Caco-2 (cell line): ENCODE data around the gene PRKCQ. TPM values are rescaled to one million over a fixed set of nuclear protein-coding genes. Genes with fewer than 3 reads are reported as not detected.
A peak's percentile ranks its signal among the peaks of the same experiment; 100 is the strongest.

Experiments
- BruUV-seq: library from RNA; stranded (reverse); fragments of 400-500 nt; replicated peaks from 2 replicates; lab custom pipeline; 2021; lab: Mats Ljungman, UMichigan
- CTCF ChIA-PET: fragments of 300-600 bp; sonication (Branson Sonifier 250); formaldehyde crosslinking; loops from one replicate; lab custom pipeline; 2022; ENCODE audit warnings: antibody characterized with exemption; lab: Charles Lee
- POLR2A ChIA-PET: fragments of 300-600 bp; sonication (Branson Sonifier 250); formaldehyde crosslinking; loops from one replicate; lab custom pipeline; 2022; ENCODE audit warnings: antibody characterized with exemption; lab: Charles Lee
- DNase-seq, 2 experiments: peaks; one replicate each; pipeline versions ENCODE4 v3.0.0 to v3.0.0-alpha.2; 2020 to 2022
- H3K27me3 ChIP-seq: replicated peaks from 2 replicates; pipeline ENCODE4 v1.6.0; 2011; ENCODE audit warnings: low read length; ENCODE audit not compliant: control insufficient read depth, insufficient read depth
- H3K36me3 ChIP-seq: 2 replicates; pipeline ENCODE4 v1.5.1; 2011; ENCODE audit warnings: low read length; ENCODE audit not compliant: control insufficient read depth, insufficient read depth
- H3K4me1 ChIP-seq: fragments of 250-450 bp; sonication (Bioruptor Pico); 2 replicates; pipeline ENCODE4 v1.5.1; 2020; ENCODE audit warnings: mild to moderate bottlenecking
- H3K4me3 ChIP-seq: 2 replicates; pipeline ENCODE4 v1.5.1; 2011; ENCODE audit warnings: low read depth, mild to moderate bottlenecking, control low read depth, low read length
- H3K9me3 ChIP-seq: fragments of 250-450 bp; sonication (Bioruptor Pico); 2 replicates; pipeline ENCODE4 v1.5.1; 2020; ENCODE audit warnings: mild to moderate bottlenecking, moderate library complexity
- H3K27ac Mint-ChIP-seq: one replicate; pipeline ENCODE4 v1.8.0; 2022; ENCODE audit warnings: mixed read lengths; ENCODE audit not compliant: unreplicated experiment
- H3K27me3 Mint-ChIP-seq: one replicate; pipeline ENCODE4 v1.8.0; 2022; ENCODE audit warnings: mixed read lengths; ENCODE audit not compliant: insufficient read depth, unreplicated experiment
- H3K36me3 Mint-ChIP-seq: one replicate; pipeline ENCODE4 v1.8.0; 2022; ENCODE audit warnings: mild to moderate bottlenecking, mixed read lengths; ENCODE audit not compliant: insufficient read depth, unreplicated experiment
- H3K4me1 Mint-ChIP-seq: one replicate; pipeline ENCODE4 v1.8.0; 2022; ENCODE audit warnings: low read depth, mixed read lengths; ENCODE audit not compliant: unreplicated experiment
- H3K4me3 Mint-ChIP-seq: one replicate; pipeline ENCODE4 v1.8.0; 2022; ENCODE audit warnings: mild to moderate bottlenecking, moderate library complexity, mixed read lengths; ENCODE audit not compliant: unreplicated experiment
- H3K9me3 Mint-ChIP-seq: one replicate; pipeline ENCODE4 v1.8.0; 2022; ENCODE audit warnings: mixed read lengths; ENCODE audit not compliant: unreplicated experiment
- CTCF ChIP-seq, 2 experiments: fragments of 200-600 bp in 1 of 2; IDR thresholded peaks; 1 replicate in 1 of 2; 2 replicates in 1 of 2; pipeline versions ENCODE4 v1.5.1 to v1.8.0; 2011 to 2022; ENCODE audit warnings: antibody characterized with exemption in 1 of 2, control low read depth in 1 of 2, inconsistent platforms in 1 of 2, low read depth in 1 of 2, low read length in 1 of 2, mild to moderate bottlenecking in 1 of 2, moderate library complexity in 1 of 2; ENCODE audit not compliant: insufficient read depth in 1 of 2, severe bottlenecking in 1 of 2, unreplicated experiment in 1 of 2
- intact Hi-C: fragments of 100-400 bp; cut with micrococcal nuclease; formaldehyde crosslinking; loops from one replicate; pipeline ENCODE4 v1.10.0; 2022; ENCODE audit not compliant: unreplicated experiment
- total RNA-seq: library from RNA; stranded (reverse); gene quantifications from 2 replicates; pipeline ENCODE4 v1.2.3, GENCODE V29; 2022

PRKCQ gene
- total RNA-seq, 1 experiment from 2014 or later = 2.4 TPM

GRCh38 chr10:6404127-6405072, 175.7 kb downstream of the PRKCQ start:
- 0 out of 2 replicates have a peak, but pooled peaks cover 4% of the 10 kb centered on the region for H3K4me1 ChIP-seq
- H3K27me3 ChIP-seq = 0 out of 2 replicates have a peak, but pooled peaks cover 1% of the 10 kb centered on the region
- no peaks in the 10 kb centered on the region for H3K9me3 ChIP-seq
- no peaks in the 10 kb centered on the region for H3K9me3 Mint-ChIP-seq
- CTCF ChIA-PET = interaction anchor here (2.4 kb wide), 1 partner anchor 203 kb away, joined by 51 read pairs; the partner anchor contains the start of gene PFKFB3
- POLR2A ChIA-PET = no interaction called here
- no peak overlapping the region for H3K4me3 ChIP-seq
- H3K4me1 Mint-ChIP-seq = peaks cover 9% of the 10 kb centered on the region
- H3K36me3 Mint-ChIP-seq = peaks cover 4% of the 10 kb centered on the region
- no peak for TF ChIP-seq CTCF (IDR thresholded peaks at IDR 0.05; ENCODE audit: insufficient read depth in 1 of 2, low read depth in 1 of 2, low read length in 1 of 2, severe bottlenecking in 1 of 2, unreplicated experiment in 1 of 2)
- intact Hi-C loops = loop anchor here (5.0 kb wide), 1 partner anchor 457 kb away; no protein-coding TSS in a partner anchor
- H3K27ac Mint-ChIP-seq = no peak overlapping the region
- H3K36me3 ChIP-seq = no peaks in the 10 kb centered on the region
- H3K27me3 Mint-ChIP-seq = peaks cover 24% of the 10 kb centered on the region
- H3K4me3 Mint-ChIP-seq = no peak overlapping the region
- no TSS peak for BruUV-seq
- no peak for DNase-seq

GRCh38 chr10:6402960-6403359, 177.1 kb downstream of the PRKCQ start:
- no peak overlapping the region for H3K4me3 Mint-ChIP-seq
- ChIA-PET POLR2A (no interaction called here), CTCF (interaction anchor here (0.5 to 5.9 kb wide), 3 partner anchors 198 to 393 kb away, joined by 3 to 327 read pairs (median 17); partner anchors contain the start of gene PFKFB3)
- no peak overlapping the region for H3K27ac Mint-ChIP-seq
- 0 out of 2 replicates have a peak, but pooled peaks cover 4% of the 10 kb centered on the region for H3K4me1 ChIP-seq
- H3K4me3 ChIP-seq = no peak overlapping the region
- H3K9me3 ChIP-seq = no peaks in the 10 kb centered on the region
- H3K27me3 ChIP-seq = 0 out of 2 replicates have a peak, but pooled peaks cover 1% of the 10 kb centered on the region
- BruUV-seq = no TSS peak
- intact Hi-C loops = loop anchor here (5.0 kb wide), 1 partner anchor 456 kb away; no protein-coding TSS in a partner anchor
- H3K4me1 Mint-ChIP-seq = peaks cover 9% of the 10 kb centered on the region
- no peak for TF ChIP-seq CTCF (IDR thresholded peaks at IDR 0.05; ENCODE audit: insufficient read depth in 1 of 2, low read depth in 1 of 2, low read length in 1 of 2, severe bottlenecking in 1 of 2, unreplicated experiment in 1 of 2)
- peaks cover 21% of the 10 kb centered on the region for H3K27me3 Mint-ChIP-seq
- no peaks in the 10 kb centered on the region for H3K36me3 ChIP-seq
- no peaks in the 10 kb centered on the region for H3K9me3 Mint-ChIP-seq
- DNase-seq = no peak
- peaks cover 4% of the 10 kb centered on the region for H3K36me3 Mint-ChIP-seq

DNA sequence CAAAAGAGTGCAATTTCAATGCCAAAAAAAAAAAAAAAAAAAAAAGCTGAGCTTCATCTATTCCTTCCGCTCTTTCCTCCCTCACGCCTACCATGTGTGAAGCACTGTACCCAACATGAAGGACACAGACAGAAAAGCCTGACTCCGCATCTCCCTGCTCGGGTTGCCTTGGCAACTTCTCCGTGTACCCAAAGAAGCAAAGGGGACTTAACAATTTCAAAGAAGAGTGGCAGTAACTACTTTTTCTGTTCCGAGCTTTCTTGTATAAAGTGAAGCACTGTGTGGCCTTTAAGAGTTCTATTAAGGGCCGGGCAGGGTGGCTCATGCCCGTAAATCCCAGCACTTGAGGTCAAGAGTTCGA, 177.7 kb downstream of the PRKCQ start:
- H3K27me3 ChIP-seq = 0 out of 2 replicates have a peak, but pooled peaks cover 1% of the 10 kb centered on the region
- ChIA-PET CTCF (interaction anchor here (0.5 to 5.9 kb wide), 43 partner anchors 8 to 392 kb away, joined by 3 to 327 read pairs (median 5); partner anchors contain the start of gene PFKFB3), POLR2A (interaction anchor here (0.6 to 1.8 kb wide), 7 partner anchors 13 to 512 kb away, joined by 3 to 46 read pairs (median 3); partner anchors contain the start of genes ANKRD16, FBH1 and PFKFB3)
- TF ChIP-seq CTCF (IDR thresholded peaks at IDR 0.05; ENCODE audit: insufficient read depth in 1 of 2, low read depth in 1 of 2, low read length in 1 of 2, severe bottlenecking in 1 of 2, unreplicated experiment in 1 of 2) = no peak
- H3K4me3 ChIP-seq = no peak overlapping the region
- peaks cover 19% of the 10 kb centered on the region for H3K27me3 Mint-ChIP-seq
- no peak for DNase-seq
- no peaks in the 10 kb centered on the region for H3K36me3 ChIP-seq
- peak overlapping the region; percentile 85 for H3K4me3 Mint-ChIP-seq
- H3K4me1 ChIP-seq = 0 out of 2 replicates have a peak, but pooled peaks cover 4% of the 10 kb centered on the region
- peaks cover 4% of the 10 kb centered on the region for H3K36me3 Mint-ChIP-seq
- H3K4me1 Mint-ChIP-seq = peaks cover 9% of the 10 kb centered on the region
- intact Hi-C loops = loop anchor here (5.0 kb wide), 1 partner anchor 455 kb away; no protein-coding TSS in a partner anchor
- no peak overlapping the region for H3K27ac Mint-ChIP-seq
- no peaks in the 10 kb centered on the region for H3K9me3 ChIP-seq
- H3K9me3 Mint-ChIP-seq = no peaks in the 10 kb centered on the region
- no TSS peak for BruUV-seq
